Measurements from ENCODE around the gene OR5B2.
"Not testable (repeated sequence)": the region's sequence is repeated elsewhere in the genome, so short reads cannot be mapped to it uniquely, and the experiment has no call there.

OR5B2 gene

DNA sequence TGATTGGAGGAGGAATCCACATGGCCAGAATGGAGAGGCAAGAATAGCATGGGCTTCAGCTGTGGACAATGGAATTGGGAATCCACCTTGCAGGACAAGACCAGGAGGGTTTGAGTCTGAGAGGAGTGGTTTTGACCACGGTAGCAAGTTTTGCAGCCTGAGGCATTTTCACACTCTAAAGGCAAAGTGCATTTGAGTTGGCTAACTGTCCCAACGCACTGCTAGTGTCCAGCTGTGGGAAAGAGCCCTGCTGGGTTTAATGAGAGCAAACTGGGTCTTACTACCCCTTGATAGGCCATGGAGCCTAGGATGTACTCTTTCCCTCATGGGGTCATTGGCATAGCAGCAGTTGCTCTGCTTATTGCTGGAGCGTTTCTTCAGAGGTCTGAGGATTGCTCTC lies at the start of gene OR5B2:
OR5B2 (minus strand) TSS at position 101 of the 400 bp plus-strand sequence. CDS start 4,860 bp downstream, outside the sequence.
- DNase-seq, result no peak

GRCh38 chr11:58471892-58472291 lies 44.0 kb upstream of the OR5B2 start:
- DNase-seq, result no peak

- no peak for DNase-seq
Measured at GRCh38 chr11:58466293-58466692, 38.4 kb upstream of the OR5B2 start.

DNA sequence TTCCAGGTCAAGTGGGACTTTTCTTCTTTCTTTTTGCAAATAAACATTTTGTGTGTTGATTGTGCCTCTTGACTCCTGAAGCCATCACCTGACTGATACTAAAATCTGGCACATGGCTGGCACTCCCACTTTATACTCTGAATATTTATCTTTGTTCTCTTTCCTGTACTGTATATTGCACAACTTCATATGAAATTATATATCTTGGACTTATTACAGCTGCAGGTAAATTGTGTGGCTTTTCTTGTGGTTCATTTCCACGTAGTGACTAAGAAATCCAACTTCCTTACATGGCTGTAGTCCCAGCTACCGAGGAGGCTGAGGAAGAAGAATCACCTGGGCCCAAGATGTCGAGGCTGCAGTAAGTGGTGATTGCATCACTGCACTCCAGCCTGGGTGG lies 37.8 kb upstream of the OR5B2 start:
- DNase-seq, result no peak

DNA sequence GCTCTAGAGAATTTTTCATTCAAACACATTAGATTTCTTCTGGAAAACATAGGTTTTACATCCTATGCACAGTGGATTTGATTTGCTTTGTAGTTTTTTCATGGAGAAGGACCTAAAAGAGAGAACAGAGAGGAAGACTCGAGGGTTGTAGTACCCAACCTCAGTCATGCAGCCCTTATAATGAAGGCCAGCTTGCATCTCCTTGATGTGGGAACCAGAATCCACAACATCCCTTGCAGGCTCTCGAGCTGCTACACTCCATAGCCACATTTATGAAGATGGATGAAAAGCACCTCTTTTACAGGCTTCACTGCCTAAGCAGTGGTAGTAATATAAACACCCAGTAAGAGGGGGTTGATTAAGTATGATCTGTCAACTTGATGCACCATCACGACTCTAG lies 23.7 kb upstream of the OR5B2 start:
- DNase-seq, result no peak

- DNase-seq, result no peak
Measured at GRCh38 chr11:58446294-58446693, 18.4 kb upstream of the OR5B2 start.

DNA sequence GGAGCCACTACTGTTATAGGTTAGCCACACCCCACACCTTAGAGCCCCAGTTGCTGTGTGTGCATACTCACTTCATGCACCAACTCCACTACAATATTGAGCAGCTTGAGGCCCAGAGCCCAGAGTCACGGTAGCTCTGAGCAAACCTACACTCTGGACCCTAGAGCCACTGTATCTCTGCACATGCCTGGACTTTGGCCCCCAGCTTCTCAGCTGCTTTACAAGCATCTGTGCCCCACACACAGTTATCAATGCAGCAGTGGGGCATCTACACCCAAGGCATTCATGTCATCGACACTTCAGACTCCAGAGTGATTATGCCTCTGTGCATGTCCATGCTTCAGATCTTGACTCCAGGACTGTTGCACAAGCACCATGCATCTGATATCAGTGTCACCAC lies 16.4 kb upstream of the OR5B2 start:
- DNase-seq, result no peak

DNA sequence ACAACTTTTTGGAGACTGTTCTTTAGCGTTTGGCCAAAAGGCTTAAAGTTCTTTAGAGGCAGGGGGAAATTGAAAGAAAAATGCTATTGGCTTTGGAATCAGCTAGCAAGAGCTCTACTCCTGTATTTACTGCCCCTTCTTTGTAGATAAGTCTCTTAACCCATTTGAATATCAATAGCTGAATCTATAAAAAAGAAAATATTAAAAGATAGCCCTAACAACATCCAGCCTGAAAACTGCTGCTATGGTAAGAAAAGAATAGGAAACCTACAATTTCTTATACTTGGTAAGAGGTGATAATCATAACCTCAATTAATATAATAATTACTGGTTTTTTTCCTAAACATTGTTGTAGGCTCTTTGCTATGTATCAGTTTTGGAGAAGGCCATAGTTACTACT lies 14.2 kb upstream of the OR5B2 start, which contains the start of gene OR5B12:
OR5B12 (minus strand) TSS at position 101 of the 400 bp plus-strand sequence. CDS start 2,085 bp downstream, outside the sequence.
- DNase-seq, result no peak

DNA sequence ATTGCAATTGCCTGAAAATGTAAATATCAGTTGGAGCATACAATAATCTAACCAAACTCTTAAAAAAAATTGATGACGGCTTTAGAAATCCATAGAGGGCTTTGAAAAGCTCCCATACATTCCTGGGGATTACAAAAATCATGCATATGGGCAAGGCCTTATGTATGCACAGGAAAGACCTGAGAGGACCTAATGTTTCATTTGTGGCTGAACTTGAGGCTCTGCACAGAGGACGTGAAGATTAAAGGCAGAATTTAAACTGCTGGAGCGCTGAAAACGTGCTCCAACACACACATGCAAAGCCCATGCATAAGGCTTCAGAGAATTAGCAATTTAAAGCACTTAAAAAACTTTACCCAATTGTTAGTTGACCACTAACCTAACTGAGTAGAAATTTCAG lies 10.6 kb upstream of the OR5B2 start:
- no peak for DNase-seq

DNA sequence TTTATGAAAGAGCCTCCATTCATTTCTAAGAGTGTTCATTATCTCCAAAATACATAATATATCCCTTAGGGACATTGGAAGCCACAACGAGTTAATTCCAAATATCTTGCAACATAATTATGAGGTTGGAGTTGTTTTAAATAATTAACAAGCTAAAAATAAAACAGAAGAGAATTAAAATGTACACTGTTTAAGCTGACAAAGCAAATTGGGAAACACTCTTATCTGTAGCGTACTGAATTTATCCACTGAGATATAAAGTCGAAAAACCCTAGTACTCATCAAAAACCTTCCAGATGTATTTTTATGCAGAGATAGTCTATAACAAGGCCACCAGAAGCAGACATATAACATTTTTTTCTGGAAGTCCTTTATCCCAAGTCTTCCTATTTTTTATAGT lies 6.3 kb upstream of the OR5B2 start:
- DNase-seq, result no peak

DNA sequence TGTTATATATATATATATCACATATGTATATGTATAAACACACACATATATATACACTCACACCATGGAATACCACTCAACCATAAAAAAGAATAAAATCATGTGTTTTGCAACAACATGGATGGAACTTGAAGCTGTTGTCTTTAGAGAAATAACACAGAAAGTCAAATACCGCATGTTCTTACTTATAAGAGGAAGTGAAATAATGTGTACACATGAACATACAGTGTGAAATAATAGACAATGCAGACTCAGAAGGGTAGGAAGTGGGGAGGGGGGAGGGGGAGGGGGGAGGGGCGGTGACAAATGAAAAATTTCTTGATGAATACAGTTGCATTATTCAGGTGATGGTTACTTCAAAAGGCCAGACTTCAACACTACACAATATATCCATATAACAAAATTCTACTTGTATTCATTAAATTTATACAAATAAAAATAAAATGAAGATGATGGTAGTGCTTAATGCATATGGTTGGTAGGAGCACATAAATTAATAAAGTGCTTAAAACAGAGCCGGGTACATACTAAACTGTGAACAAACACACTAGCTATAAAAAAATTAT lies 5.8 kb upstream of the OR5B2 start:
- no peak for DNase-seq

DNA sequence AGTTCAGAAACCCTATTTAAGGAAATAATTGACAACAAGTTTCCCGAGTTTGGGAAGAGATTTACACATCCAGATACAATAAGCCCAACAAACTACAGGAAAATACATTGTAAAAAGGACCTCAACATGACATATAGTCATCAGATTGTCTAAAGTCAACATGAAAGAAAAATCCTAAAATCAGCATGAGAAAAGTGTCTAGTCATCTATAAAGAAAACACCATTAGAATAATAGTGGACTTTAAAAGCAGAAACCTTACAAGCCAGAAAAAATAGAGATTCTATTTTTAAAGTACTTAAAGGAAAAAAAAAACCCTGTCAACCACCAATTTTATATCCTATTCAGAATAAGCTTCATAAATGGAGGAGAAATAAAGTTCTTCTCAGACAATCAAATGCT lies 1.4 kb upstream of the OR5B2 start:
- no peak for DNase-seq

GRCh38 chr11:58406774-58407173 lies 21.1 kb downstream of the OR5B2 start, which contains the start of gene OR5B3:
TSS of gene OR5B3 (minus strand) at chr11:58406874. CDS start at chr11:58403409, 3,465 bp downstream.
- no peak for DNase-seq

DNA sequence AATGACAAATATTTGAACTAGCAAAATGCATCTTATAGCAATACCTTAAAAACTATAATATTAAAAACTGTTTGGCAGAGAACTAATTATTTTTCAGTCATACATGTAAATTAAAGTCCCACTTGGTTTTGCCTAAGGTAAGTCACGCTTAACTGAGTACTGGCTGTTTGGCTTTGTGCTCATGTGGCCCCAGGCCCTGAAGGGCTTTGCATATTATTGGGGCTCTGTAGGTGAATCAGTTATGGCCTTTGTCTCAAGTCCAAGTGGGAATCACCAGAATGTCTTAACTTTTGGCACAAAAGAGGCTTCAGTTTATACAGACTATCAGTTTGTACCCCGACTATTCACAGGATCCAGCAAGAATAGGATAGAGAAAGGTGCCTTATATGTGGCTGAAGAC lies 28.3 kb downstream of the OR5B2 start:
- DNase-seq, result not testable (repeated sequence)

DNA sequence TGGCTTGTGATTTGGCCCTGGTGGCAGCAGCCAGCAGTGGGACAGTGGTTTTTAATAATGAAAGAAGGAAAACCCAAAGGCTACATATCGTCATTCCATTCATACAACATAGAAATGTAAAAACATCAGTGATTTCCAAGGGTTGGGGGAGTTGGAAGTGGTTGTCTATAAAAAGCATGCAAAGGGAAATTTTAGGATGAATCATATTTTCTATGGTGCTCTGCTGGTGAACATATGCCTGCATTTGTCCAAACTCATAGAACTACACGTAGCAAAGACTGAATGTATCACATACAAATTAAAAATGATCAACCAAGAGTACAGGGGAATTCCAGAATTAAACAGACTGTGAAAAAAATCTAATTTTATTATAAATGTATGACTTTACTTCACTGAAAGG lies 32.3 kb downstream of the OR5B2 start:
- DNase-seq, result no peak

GRCh38 chr11:58394195-58394594 lies 33.7 kb downstream of the OR5B2 start:
- DNase-seq, result no peak

- DNase-seq, result no peak
Measured at GRCh38 chr11:58392746-58393145, 35.2 kb downstream of the OR5B2 start.

- no peak for DNase-seq
Measured at GRCh38 chr11:58391879-58392278, 36.0 kb downstream of the OR5B2 start.

GRCh38 chr11:58390551-58391063 lies 37.3 kb downstream of the OR5B2 start:
- DNase-seq, result no peak
